Heart left ventricle (tissue), 13 donors: ENCODE measurements around the gene THADA.

Source experiments
- CTCF ChIP-seq, 12 donors: fragments of 200-600 bp; sonication (generic) in 4 of 12; IDR thresholded peaks; one replicate each; pipeline versions ENCODE4 v1.5.0 to v1.8.0; 2018 to 2022; ENCODE audit warnings: antibody characterized with exemption in 12 of 12, mild to moderate bottlenecking in 5 of 12
- POLR2A ChIP-seq, 2 donors: fragments of 450-650 bp; IDR thresholded peaks; one replicate each; pipeline ENCODE4 v1.6.1; 2017; ENCODE audit warnings: antibody characterized with exemption in 2 of 2, mild to moderate bottlenecking in 2 of 2, moderate library complexity in 2 of 2
- donor health status: ischemic (EF 13 %, LVEDD 7.1; RV severe dilation, severe dysfunction).
- donor health status: DM: no; HTN: yes; CAD: no.
- donor health status: DM: no; HTN: no; CAD: no.
- donor health status: ischemic (EF 25% LVEDD 6.9; RV normal size, moderate dysfunction).
- donor health status: ischemic (EF 25% LVEDD 5.7; RV mildly dilated, moderate dysfunction).
- donor health status: ischemic (EF 35%, LVEDD 5.7; RV mildly dilated, moderate dysfunction).
- donor health status: nonischemic (EF 11% LVEDD 7.7; RV severe dilation, severe dysfunction).
- donor health status: DM: yes; HTN: yes; CAD: no.
- donor health status: PGD.
- donor health status: ischemic (EF 29% LVEDD 5.4; RV normal size, mild dysfunction).
- donor health status: nonischemic (EF 23%, LVEDD 6.1; RV moderate dilation, normal function).

- peak in 4 of 12 donors; percentile 6 to 27 (median 21) for TF ChIP-seq CTCF (IDR thresholded peaks at IDR 0.05)
- TF ChIP-seq POLR2A (IDR thresholded peaks at IDR 0.05): no peak
Measured at GRCh38 chr2:43230951-43231827, 364.6 kb downstream of the THADA start.
